ENCODE measurements around the gene IL26. TPM values are rescaled to one million over a fixed set of nuclear protein-coding genes. Genes with fewer than 3 reads are reported as not detected.

Gene IL26
- total RNA-seq, 2 experiments from 2014 or later = 0.25 TPM; not detected in 1

DNA sequence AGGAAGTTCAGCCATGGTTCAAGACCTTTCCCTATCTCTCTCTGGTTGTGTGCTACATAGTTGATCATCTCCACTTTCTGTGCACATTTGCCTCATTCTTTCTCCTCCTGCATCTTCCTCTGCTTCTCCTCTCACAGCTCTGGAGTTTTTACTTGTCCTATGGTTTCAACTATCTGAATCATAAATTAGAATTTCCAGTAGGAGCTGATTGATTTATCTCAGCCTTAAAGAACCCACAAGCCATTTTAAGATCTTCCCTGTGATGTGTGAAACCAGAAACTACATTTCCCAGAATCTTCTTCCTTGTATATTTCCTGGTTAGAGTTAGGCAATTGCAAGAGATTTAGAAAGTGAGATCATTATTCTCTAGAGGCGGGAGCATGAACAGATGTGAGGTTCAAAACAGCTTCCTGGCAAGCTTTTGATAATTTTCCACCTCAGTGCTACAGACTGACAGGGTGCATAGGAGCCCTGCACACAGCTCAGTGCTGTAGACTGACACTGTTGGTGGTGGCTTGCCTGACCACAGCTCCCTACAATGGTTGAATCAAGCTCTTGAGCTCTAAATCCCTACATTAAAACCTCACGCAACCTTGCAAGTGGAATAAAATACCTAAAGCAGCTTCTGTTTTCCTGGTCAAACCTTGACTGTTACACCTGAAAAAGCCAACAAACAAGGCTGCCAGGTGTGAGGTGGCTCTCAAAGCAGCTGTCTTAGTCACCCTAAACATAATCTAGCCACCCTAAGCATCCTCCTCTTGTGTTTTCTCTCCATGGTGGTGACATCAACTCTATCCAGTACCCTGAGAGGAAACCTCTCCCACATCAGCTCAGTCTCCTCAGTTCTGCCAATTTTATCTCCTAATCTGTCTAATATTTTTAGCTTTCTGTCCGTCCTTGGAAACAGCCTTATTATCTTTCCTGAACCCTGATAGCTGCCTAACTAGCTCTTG lies 44.5 kb downstream of the IL26 start:
- H3K27ac ChIP-seq (ENCODE audit: low read depth in 1 of 2, low read length in 2 of 2) = peak overlapping the region; percentile 32 to 64
- TF ChIP-seq, protein P1, sequence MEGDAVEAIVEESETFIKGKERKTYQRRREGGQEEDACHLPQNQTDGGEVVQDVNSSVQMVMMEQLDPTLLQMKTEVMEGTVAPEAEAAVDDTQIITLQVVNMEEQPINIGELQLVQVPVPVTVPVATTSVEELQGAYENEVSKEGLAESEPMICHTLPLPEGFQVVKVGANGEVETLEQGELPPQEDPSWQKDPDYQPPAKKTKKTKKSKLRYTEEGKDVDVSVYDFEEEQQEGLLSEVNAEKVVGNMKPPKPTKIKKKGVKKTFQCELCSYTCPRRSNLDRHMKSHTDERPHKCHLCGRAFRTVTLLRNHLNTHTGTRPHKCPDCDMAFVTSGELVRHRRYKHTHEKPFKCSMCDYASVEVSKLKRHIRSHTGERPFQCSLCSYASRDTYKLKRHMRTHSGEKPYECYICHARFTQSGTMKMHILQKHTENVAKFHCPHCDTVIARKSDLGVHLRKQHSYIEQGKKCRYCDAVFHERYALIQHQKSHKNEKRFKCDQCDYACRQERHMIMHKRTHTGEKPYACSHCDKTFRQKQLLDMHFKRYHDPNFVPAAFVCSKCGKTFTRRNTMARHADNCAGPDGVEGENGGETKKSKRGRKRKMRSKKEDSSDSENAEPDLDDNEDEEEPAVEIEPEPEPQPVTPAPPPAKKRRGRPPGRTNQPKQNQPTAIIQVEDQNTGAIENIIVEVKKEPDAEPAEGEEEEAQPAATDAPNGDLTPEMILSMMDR (IDR thresholded peaks at IDR 0.05) = no peak
- Mint-ChIP-seq H3K4me1 (ENCODE audit: low read depth) (peaks cover 48% of the 10 kb centered on the region), H3K4me3 (peak overlapping the region; percentile 4), H3K9me3 (no peaks in the 10 kb centered on the region), H3K36me3 (ENCODE audit: low read depth) (no peaks in the 10 kb centered on the region), H3K27ac (peak overlapping the region; percentile 76), H3K27me3 (no peaks in the 10 kb centered on the region)
- ChIA-PET CTCF (interaction anchor here (1.0 to 1.8 kb wide), 2 partner anchors 23 to 42 kb away, joined by 3 to 5 read pairs; no protein-coding TSS in a partner anchor), POLR2A (interaction anchor here (0.7 to 1.9 kb wide), 13 partner anchors 9 to 912 kb away, joined by 3 to 13 read pairs (median 4); partner anchors contain the start of genes CAND1 and MDM2)
- peaks cover 36% of the 10 kb centered on the region for H3K4me1 ChIP-seq (ENCODE audit: insufficient read depth, low read length)
- ATAC-seq (ENCODE audit: poor library complexity) (peak; percentile 95), DNase-seq (peak in 8 of 14 experiments; percentile 9 to 81 (median 29))
- no peaks in the 10 kb centered on the region for H3K27me3 ChIP-seq (ENCODE audit: control insufficient read depth in 1 of 2, insufficient read depth in 2 of 2, low read length in 2 of 2)
- intact Hi-C loops (cut with DNase I, micrococcal nuclease) = no loop called here
- no peak overlapping the region for H3K4me3 ChIP-seq (ENCODE audit: low read length)
- H3K36me3 ChIP-seq (ENCODE audit: insufficient read depth, low read length) = no peaks in the 10 kb centered on the region
- no peaks in the 10 kb centered on the region for H3K9me3 ChIP-seq (ENCODE audit: control insufficient read depth in 1 of 2, insufficient read depth in 1 of 2, low read length in 2 of 2)

DNA sequence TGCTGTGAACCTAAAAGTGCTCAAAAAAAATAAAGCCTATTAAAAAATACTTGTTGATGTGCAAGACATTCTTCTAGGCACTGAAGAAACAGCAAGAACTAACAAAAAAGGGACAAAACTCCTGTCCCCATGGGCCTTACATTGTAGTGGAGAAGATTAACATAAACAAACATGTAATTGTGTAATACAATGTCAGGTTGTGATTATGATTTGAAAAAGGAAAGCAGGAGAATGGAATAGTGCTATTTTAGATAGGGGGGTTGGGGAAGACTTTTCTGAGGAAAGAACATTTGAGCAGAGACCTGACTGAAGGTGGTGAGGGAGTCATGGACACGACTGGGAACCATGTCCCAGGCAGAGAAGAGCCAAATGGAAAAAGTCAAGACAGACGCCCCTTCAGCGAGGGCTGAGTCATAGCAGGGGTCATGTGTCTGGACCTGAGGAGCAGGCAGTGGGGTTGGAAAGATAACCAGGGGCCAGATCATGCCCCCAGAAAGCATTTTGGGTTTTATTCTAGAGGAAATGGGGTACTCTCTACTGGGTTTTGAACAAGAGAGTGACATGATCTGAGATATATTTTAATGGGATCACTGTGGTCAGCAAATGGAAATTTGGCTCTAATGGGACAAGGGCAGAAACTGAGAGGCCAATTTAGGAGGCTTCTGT lies 46.7 kb downstream of the IL26 start:
- Histone ChIP-seq H3K27me3 (ENCODE audit: control insufficient read depth in 1 of 2, insufficient read depth in 2 of 2, low read length in 2 of 2) (no peaks in the 10 kb centered on the region), H3K27ac (ENCODE audit: low read depth in 1 of 2, low read length in 2 of 2) (peak overlapping the region in 1 of 2 donors; percentile 38), H3K36me3 (ENCODE audit: insufficient read depth, low read length) (no peaks in the 10 kb centered on the region), H3K4me3 (ENCODE audit: low read length) (no peak overlapping the region), H3K4me1 (ENCODE audit: insufficient read depth, low read length) (peaks cover 47% of the 10 kb centered on the region), H3K9me3 (ENCODE audit: control insufficient read depth in 1 of 2, insufficient read depth in 1 of 2, low read length in 2 of 2) (no peaks in the 10 kb centered on the region)
- CTCF ChIA-PET = no interaction called here
- Mint-ChIP-seq H3K36me3 (ENCODE audit: low read depth) (no peaks in the 10 kb centered on the region), H3K9me3 (no peaks in the 10 kb centered on the region), H3K4me3 (no peak overlapping the region), H3K4me1 (ENCODE audit: low read depth) (peaks cover 70% of the 10 kb centered on the region), H3K27ac (peak overlapping the region; percentile 91), H3K27me3 (no peaks in the 10 kb centered on the region)
- TF ChIP-seq, protein P1 (IDR thresholded peaks at IDR 0.05) = no peak
- intact Hi-C loops (cut with DNase I, micrococcal nuclease) = loop anchor here in 1 of 2 experiments (5.0 kb wide), 1 partner anchor 153 kb away; the partner anchor contains the start of gene MDM1
- ATAC-seq (ENCODE audit: poor library complexity) (no peak), DNase-seq (no peak)
- POLR2A ChIA-PET = no interaction called here

DNA sequence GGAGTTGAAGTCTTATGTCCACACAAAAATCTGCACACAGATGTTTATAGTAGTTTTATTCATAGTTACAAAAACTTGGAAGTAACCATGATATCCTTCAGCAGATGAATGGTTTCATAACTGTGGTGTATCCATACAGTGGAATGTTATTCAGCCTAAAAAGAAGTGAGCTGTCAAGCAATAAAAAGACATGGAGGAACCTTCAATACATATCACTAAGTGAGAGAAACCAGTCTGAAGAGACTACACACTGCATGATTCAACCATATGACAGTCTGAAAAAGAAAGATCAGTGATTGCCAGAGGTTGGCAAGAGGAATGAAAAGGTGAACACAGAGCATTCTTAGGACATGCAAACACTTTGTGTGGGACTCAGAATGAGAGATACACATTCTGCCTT lies 47.4 kb downstream of the IL26 start:
- no peak overlapping the region for H3K4me3 Mint-ChIP-seq
- Histone ChIP-seq H3K4me1 (ENCODE audit: insufficient read depth, low read length) (peaks cover 47% of the 10 kb centered on the region), H3K9me3 (ENCODE audit: control insufficient read depth in 1 of 2, insufficient read depth in 1 of 2, low read length in 2 of 2) (no peaks in the 10 kb centered on the region), H3K27ac (ENCODE audit: low read depth in 1 of 2, low read length in 2 of 2) (peak overlapping the region; percentile 38 to 40), H3K27me3 (ENCODE audit: control insufficient read depth in 1 of 2, insufficient read depth in 2 of 2, low read length in 2 of 2) (no peaks in the 10 kb centered on the region), H3K4me3 (ENCODE audit: low read length) (no peak overlapping the region), H3K36me3 (ENCODE audit: insufficient read depth, low read length) (no peaks in the 10 kb centered on the region)
- ATAC-seq (ENCODE audit: poor library complexity) (no peak), DNase-seq (no peak)
- peaks cover 75% of the 10 kb centered on the region for H3K4me1 Mint-ChIP-seq (ENCODE audit: low read depth)
- peak overlapping the region; percentile 91 for H3K27ac Mint-ChIP-seq
- H3K36me3 Mint-ChIP-seq (ENCODE audit: low read depth) = no peaks in the 10 kb centered on the region
- H3K9me3 Mint-ChIP-seq = no peaks in the 10 kb centered on the region
- TF ChIP-seq, protein P1 (IDR thresholded peaks at IDR 0.05) = no peak
- POLR2A ChIA-PET = interaction anchor here (2.8 kb wide), 1 partner anchor 11 kb away, joined by 15 read pairs; no protein-coding TSS in a partner anchor
- intact Hi-C loops (cut with DNase I, micrococcal nuclease) = loop anchor here in 1 of 2 experiments (5.0 kb wide), 1 partner anchor 154 kb away; the partner anchor contains the start of gene MDM1
- CTCF ChIA-PET = no interaction called here
- H3K27me3 Mint-ChIP-seq = no peaks in the 10 kb centered on the region

Data from CD4-positive, alpha-beta T cell (primary cell).